Measurements from ENCODE around the gene CDHR5.

CDHR5 gene

GRCh38 chr11:639332-639955 is 14.7 kb upstream of the CDHR5 start:
- TF ChIP-seq CTCF (IDR thresholded peaks at IDR 0.05): no peak

GRCh38 chr11:638631-639331 is 14.0 kb upstream of the CDHR5 start:
- TF ChIP-seq CTCF (IDR thresholded peaks at IDR 0.05): no peak

- TF ChIP-seq CTCF (IDR thresholded peaks at IDR 0.05): no peak
Observed at GRCh38 chr11:637593-638521, 13.1 kb upstream of the CDHR5 start.

- no peak for TF ChIP-seq CTCF (IDR thresholded peaks at IDR 0.05)
Observed at GRCh38 chr11:637333-637592, 12.5 kb upstream of the CDHR5 start.

GRCh38 chr11:636511-637332 is 12.0 kb upstream of the CDHR5 start, which contains the start of gene DRD4:
TSS of gene DRD4 (plus strand) at chr11:637269. CDS start at chr11:637305, 36 bp downstream.
- TF ChIP-seq CTCF (IDR thresholded peaks at IDR 0.05): no peak

- TF ChIP-seq CTCF (IDR thresholded peaks at IDR 0.05): no peak
Observed at GRCh38 chr11:635945-636510, 11.3 kb upstream of the CDHR5 start.

GRCh38 chr11:630871-631270 is 6.1 kb upstream of the CDHR5 start:
- TF ChIP-seq CTCF (IDR thresholded peaks at IDR 0.05): no peak
